GM19238 (cell line): ENCODE measurements around the gene ARHGAP1.
"Not testable (repeated sequence)": the region's sequence is repeated elsewhere in the genome, so short reads cannot be mapped to it uniquely, and the experiment has no call there.

ENCODE experiments used
- DNase-seq: peaks from one replicate; pipeline ENCODE4 v3.0.0; 2011; ENCODE audit warnings: low spot score; ENCODE audit not compliant: insufficient read length

Gene ARHGAP1

DNA sequence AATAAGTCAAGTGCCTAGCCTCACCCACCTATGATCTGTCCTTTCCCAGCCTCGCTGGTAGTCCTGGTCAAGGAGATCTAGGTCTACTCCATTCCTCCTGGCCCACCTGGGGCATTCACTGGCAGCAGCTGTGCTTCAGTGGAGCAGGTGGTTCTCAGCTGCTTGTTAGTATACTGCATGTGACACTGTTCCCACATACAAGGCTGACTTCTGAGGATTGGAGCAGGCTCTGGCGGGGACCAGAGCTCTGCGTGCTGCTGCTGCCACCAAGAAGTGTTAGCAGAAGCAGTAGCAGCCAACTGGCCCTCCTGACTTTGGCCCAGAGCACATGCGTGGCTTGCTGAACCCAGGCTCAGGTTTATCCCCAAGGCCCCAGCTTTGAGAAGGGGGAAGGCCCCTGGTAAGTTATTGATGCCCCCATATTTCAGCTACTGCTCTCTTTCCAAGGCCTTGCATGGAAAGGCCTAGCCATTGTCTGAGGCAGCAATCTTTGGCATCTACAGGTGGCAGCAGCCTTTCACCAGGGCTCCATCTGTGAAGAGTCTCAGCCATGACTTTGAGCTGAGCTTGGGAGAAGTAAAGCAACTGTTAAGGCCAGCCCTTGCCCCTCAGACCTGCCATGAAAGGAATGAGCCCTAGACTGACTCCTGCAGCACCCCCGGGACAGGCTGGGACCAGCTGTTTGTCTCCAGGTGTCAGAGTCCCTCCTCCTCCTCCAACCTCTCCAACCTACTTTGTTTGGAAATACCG is 26.5 kb downstream of the ARHGAP1 start:
- no peak for DNase-seq

DNA sequence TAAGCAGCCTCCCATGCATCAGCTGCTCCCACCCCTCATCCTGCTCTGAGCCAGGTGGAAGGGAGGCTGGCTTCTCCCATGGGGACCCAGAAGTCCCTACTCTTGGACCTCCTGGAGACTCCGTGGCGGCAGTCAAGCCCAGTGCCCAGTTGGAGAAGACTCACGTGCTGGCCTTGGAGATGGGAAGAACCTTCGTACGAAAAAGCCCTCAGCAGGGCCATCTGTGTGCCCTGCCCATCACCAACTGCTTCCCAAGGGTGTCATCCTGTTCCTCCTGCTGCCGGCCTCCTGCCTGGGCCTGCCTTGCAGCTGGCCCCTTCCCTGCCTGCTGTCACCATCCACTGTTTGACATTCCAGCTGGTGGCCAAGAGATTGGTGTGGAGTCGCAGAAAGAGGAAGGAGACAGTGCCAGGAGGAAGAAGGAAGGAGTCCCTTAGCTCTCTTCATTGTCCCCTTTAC is 28.0 kb downstream of the ARHGAP1 start:
- no peak for DNase-seq

GRCh38 chr11:46671958-46672315 is 28.5 kb downstream of the ARHGAP1 start:
- DNase-seq = no peak

DNA sequence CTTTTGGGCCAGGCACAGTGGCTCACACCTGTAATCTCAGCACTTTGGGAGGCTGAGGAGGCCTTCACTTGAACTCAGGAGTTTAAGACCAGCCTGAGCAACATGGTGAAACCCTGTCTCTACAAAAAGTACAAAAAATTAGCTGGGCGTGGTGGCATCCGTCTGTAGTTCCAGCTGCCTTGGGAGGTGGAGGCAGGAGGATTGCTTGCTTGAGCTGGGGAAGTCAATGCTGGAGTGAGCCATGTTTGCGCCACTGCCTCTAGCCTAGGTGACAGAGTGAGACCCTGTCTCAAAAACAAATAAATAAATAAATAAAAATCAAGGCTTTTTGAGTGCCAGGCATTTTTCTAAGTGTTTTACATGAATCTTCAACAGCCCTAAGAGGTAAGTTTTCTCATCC is 29.9 kb downstream of the ARHGAP1 start:
- not testable (repeated sequence) for DNase-seq

GRCh38 chr11:46669711-46670139 is 30.7 kb downstream of the ARHGAP1 start:
- DNase-seq = no peak

DNA sequence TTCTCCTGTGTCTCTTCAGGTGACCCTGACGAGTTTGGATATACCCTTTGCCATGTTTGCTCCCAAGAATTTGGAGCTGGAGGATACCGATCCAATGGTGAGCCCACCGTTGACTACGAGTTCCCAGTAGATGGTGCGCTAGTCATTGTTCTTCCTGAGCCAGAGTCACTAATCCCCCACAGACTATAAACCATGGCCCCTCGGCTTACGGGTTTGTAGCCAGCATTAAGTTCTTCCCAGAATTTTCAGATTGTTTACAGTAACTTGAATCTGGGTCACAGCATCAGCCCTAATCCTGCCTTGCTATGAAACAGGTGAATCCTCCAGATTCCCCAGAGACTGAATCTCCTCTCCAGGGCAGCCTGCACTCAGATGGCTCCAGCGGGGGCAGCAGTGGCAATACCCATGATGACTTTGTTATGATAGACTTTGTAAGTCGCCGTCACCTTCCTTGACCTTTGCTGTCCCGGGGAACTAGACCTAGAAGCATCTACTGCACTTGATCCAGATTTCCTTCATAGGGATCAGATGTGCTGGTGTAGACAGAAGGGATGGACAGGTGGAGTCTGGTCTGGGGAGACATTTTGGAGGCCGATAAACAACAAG is 31.8 kb downstream of the ARHGAP1 start:
- DNase-seq = no peak

DNA sequence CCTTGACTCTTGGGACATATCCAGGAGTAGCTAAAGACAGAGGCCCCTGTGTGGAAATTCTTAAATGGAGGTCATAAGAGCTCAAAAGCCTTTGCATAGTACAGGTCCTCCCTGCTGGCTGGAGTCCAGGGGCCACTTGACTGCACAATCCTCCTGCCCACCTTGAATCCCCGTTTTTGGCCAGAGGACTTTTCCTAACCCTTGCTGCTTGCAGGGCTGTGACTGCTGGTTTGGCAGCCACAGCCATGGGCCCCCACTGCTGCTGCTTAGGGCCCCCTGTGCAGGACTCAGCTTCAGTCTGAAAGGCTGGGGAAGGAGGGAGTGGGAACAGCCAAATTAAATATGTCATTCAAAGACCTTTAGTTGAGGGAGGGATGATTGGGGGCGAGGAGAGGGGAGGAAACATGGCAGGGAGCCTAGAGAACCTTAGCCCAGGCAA is 33.4 kb downstream of the ARHGAP1 start:
- DNase-seq = no peak

GRCh38 chr11:46666516-46666915 is 33.9 kb downstream of the ARHGAP1 start:
- no peak for DNase-seq

DNA sequence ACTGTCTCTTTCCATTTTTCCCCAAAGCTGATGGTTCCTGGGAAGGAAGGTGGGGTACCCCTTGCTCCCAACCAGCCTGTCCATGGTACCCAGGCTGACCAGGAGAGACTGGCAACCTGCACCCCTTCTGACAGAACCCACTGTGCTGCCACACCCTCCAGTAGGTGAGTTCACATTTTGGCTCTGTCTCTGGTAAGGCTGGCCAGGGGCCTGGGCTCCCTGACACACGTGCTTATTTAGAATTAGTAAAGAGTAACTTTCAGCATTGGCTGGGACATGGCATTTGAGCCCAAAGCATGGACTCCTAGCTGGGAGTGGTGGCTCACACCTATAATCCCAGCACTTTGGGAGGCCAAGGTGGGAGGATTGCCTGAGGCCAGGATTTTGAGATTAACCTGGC is 35.1 kb downstream of the ARHGAP1 start:
- DNase-seq = no peak

DNA sequence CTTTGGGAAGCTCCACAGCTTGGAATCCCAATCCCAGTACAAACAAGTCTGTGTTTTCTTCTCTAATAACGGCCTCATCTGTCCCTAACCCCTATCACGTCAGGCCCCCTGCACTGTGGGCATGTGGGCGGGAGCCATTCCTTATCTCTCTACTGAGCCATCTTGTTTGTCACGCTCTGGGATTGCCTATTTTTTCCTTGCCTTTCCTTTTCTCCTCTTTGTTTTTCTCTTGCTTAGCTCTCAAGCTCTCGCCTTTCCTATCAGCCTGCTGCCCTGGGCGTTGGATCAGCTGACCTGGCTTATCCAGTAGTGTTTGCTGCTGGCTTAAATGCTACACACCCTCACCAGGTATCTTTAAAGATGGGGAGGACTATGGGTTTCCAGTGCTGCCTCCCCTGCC is 35.8 kb downstream of the ARHGAP1 start:
- DNase-seq = no peak

- DNase-seq = no peak
Measured at GRCh38 chr11:46663277-46663940, 37.0 kb downstream of the ARHGAP1 start.

GRCh38 chr11:46662366-46662765 is 38.1 kb downstream of the ARHGAP1 start:
- no peak for DNase-seq

GRCh38 chr11:46661836-46662235 is 38.6 kb downstream of the ARHGAP1 start:
- no peak for DNase-seq

DNA sequence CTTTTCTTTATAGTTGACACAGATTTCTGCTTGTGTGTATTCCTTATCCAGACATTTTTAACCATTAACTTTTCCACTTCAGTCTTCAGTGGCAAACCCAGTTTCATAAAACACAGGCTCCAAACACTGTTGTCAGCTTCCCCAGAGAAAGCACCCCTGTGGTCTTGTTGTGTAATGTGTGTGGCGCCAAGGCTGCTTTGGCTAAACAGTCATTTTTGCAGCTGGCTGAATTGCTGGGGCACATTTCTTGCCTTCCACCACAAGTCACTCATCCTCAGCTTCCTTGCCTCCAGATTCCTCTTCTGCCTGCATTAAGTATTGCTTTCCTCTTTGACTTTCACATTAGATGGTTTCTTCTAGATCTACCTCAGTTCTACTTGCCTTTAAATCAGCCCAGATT is 40.5 kb downstream of the ARHGAP1 start:
- no peak for DNase-seq

DNA sequence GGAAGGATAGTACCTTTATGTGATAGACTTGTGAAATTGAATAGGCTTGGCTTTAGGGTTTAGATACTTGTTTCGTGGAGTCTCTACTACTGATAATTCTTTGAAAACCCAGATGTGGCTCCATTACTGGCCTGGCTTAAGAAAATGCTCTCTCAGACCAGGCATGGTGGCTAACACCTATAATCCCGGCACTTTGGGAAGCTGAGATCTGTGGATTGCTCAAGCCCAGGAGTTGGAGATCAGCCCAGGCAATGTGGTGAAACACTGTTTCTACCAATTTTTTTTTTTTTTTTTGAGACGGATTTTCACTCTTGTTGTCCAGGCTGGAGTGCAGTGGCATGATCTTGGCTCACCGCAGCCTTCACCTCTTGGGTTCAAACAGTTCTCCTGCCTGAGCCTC is 42.2 kb downstream of the ARHGAP1 start:
- no peak for DNase-seq

- no peak for DNase-seq
Measured at GRCh38 chr11:46657186-46657585, 43.2 kb downstream of the ARHGAP1 start.

DNA sequence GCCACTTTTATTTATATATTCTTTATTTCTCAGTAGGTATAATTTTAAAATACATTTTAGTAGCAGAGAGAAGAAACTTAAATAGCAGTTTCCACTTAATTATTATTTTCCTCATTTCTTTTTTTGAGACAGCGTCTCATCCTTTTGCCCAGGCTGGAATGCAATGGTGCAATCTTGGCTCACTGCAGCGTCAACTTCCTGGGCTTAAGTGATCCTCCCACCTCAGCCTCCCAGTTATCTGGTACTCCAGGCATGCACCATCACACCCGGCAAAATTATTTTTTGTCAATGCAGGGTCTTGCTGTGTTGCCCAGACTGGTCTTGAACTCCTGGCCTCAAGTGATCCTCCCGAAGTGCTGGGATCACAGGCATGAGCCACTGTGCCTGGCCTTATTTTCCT is 44.8 kb downstream of the ARHGAP1 start:
- DNase-seq = no peak

DNA sequence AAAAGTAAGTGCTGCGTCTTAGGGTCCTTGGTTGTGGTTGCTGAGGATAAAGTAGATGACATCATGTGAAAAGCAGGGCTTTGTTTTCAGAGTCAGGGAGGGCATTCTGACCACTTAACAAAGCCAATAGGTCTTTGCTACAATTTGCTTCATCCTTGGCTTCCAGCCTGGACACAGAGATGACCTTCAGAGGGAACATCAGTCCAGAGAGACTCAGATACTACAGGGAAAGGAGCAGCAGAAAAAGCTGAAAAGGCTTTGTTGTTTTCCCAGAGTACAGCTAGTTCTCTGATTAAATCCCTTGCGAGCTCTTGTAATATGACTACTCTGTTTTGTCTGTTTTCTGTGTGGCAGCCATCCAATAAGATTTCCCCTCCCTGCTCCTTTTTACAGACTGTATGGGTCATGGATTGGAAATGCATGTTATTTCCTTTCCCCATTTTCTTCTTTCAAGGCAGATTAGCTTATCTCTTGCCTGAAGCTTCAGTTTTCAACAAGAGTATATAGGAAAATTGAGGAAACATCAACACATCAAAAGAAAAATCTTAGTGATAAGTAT is 51.2 kb downstream of the ARHGAP1 start:
- DNase-seq = no peak

- no peak for DNase-seq
Measured at GRCh38 chr11:46643986-46644385, 56.4 kb downstream of the ARHGAP1 start.

- no peak for DNase-seq
Measured at GRCh38 chr11:46643531-46643930, 56.9 kb downstream of the ARHGAP1 start.

GRCh38 chr11:46642627-46643335 is 57.6 kb downstream of the ARHGAP1 start:
- DNase-seq = no peak

GRCh38 chr11:46641639-46642038 is 58.8 kb downstream of the ARHGAP1 start:
- DNase-seq = no peak
